ENCODE results near the gene PRPF19. TPM values are rescaled to one million over a fixed set of nuclear protein-coding genes. Genes with fewer than 3 reads are reported as not detected.

The PRPF19 gene
- total RNA-seq, 1 donor from 2014 or later = 78.7 TPM

GRCh38 chr11:60859616-60860250 is 46.7 kb downstream of the PRPF19 start:
- DNase-seq (ENCODE audit: low read depth, low spot score) = no peak

- no peak for DNase-seq (ENCODE audit: low read depth, low spot score)
Observed at GRCh38 chr11:60858731-60859464, 47.5 kb downstream of the PRPF19 start.

DNA sequence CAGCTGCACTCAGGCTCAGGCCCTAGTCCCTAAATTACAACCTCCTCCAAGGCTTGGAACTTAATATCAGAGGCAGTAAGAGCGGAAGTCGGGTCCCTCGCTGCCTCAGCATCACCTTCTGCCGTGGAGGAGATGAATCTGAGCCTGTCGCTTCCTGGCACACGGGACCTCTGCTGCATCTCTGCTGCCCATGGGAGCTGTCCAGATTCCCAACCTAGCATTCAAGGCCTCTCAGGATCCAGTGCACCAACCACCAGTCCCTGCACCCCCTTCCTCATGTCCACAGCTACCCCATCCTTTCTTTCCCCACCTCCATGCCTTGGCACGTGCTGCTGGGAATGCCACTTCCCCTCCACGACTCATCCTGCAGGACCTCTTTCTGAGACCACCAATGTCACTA is 48.1 kb downstream of the PRPF19 start:
- no peak for DNase-seq (ENCODE audit: low read depth, low spot score)

- DNase-seq (ENCODE audit: low read depth, low spot score) = no peak
Observed at GRCh38 chr11:60857378-60858232, 48.8 kb downstream of the PRPF19 start.

GRCh38 chr11:60855726-60856633 is 50.4 kb downstream of the PRPF19 start, which contains the start of gene PTGDR2:
Gene PTGDR2, minus strand, starts transcription at chr11:60855950. Its CDS starts 2,228 bp downstream, at chr11:60853722.
- DNase-seq (ENCODE audit: low read depth, low spot score) = no peak

DNA sequence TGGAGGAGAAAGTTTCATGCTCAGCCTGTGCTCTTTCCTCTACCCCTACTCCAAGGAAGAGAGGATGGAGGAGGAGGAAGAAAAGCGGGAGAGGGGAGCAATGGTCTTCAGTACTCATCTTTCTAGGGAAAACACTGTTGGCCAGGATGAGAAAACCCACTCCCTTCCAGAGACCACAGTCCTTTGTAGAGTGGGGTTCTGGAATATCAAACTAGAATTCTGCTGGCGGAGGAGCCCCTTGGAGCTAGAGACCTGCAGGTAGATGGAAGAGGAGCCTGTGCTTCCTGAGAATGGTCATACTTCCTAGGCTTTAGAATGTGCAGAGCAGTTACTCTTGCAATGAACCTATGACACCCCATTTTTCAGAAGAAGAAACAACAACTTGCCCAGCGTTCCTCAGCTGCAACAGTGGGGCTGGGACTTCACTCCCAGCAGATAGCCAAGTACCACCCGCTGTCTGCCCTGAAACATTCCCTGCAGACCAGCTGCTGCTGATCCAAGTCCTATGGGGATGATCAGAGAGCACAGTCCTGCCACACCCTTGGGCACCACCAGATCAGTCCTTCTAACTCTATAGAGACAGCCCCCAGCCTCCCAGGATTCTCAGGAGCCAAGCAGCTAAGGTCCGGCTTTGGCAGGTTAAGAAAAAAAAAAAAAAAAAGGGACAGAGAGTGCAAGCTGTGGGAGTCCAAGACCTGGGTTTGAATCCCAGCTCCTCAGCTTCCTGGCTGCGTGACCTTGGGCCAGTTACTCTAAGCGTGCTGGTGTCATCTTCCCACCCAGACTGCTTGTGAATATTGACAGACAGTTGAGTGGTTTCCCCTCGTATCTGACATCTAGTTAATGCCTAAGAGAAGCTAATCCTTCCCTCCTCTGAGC is 51.3 kb downstream of the PRPF19 start:
- DNase-seq (ENCODE audit: low read depth, low spot score) = no peak

- DNase-seq (ENCODE audit: low read depth, low spot score) = no peak
Observed at GRCh38 chr11:60854140-60854846, 52.1 kb downstream of the PRPF19 start.

- DNase-seq (ENCODE audit: low read depth, low spot score) = no peak
Observed at GRCh38 chr11:60852982-60853950, 53.1 kb downstream of the PRPF19 start.

DNA sequence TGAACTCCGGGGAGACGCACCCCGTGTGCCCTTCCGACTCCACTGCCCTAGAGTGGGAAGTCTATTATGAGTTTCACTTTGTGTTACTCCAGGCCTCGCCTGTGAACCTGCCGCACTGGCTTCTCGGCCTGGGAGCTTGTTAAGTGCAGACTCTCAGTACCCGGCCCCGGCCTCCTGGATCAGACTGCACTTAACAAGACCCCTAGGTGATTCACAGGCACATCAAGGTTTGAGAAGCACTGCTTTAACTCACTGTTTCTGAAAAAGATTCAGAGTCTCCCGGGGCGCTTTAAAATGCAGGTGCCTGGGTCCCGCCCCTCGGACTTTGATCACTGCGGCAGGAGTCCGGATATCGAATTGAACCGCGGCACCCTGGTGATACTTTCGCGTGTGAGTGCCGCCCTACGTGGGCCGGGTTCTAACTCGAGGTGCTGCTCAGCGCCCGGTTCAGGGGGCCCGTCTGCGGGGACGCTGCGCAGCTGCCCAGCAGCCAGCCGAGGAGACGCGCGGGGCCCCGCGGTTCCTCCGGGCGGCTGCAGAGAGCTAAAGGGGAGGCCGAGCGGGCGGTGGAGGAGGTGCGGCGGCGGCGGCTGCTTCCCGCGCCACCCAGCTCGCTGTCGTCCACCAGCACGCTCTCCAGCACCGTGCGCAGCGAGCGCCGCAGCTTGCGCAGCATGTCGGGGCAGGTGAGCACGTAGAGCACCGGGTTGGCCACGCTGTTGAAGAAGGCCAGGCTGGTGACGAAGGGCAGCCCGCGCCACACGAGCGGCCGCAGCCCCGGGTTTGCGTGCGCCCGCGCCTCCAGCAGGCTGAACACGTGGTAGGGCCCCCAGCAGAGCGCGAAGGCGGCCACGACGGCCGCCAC is 54.0 kb downstream of the PRPF19 start:
- no peak for DNase-seq (ENCODE audit: low read depth, low spot score)

- no peak for DNase-seq (ENCODE audit: low read depth, low spot score)
Observed at GRCh38 chr11:60851327-60852104, 54.9 kb downstream of the PRPF19 start.

DNA sequence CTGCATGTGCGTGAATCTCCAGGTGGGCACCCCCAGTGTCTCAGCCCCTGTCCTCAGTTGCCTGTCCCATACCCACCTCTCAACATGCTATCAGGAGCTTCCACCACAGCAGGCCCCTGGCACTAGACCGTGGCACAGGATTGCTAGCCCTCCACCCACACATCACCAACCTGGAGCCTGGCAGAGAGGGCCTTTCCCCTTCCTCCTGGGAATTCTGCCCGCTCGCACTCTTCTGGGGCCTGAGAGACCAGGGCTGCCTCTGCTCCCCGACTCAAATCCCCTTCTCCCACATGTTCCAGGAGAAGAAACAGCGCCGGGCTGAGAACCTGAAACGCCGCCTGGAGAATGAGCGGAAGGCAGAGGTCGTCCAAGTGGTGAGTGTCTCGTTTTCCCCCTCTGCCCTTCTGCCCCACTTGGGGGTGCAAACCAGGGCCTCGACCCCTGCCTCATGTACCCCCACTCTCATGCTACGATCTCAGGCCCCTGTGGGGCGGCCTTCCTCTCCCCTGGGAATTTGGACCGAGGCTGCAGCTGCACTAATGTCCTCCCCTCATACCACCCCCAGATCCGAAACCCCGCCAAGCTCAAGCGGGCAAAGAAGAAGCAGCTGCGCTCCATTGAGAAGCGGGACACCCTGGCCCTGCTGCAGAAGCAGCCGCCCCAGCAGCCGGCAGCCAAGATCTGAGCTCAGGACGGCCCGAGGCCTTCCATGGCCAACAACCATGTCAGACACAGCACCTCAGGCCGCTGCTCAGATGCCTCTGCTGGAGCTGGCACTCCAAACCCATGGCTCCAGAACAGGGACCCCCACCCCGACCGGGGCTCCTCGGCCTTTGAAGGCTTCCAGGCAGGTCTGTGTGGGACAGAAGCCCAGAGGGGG is 56.5 kb downstream of the PRPF19 start:
- DNase-seq (ENCODE audit: low read depth, low spot score) = no peak

DNA sequence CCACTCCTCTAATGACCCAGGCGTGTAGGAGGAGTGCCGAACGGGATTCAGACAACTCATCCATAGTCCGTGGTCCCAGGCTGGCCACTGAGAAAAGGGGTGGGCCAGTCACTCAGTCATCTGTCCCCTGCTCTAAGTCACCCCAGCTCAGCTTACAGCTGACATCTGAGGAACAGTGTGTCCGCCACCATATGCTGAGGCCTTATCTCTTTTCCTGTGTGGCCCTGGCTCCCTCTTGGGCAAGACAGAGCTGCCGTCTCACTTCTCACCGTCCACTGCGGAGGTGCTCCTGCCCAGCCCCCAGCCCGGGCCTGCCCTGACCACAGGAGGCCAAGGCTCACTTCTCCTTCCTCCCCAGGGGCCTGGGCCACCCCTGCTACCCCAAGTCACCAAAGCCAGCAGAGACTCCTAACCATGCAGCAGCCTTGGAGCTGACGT is 57.7 kb downstream of the PRPF19 start:
- DNase-seq (ENCODE audit: low read depth, low spot score) = no peak

DNA sequence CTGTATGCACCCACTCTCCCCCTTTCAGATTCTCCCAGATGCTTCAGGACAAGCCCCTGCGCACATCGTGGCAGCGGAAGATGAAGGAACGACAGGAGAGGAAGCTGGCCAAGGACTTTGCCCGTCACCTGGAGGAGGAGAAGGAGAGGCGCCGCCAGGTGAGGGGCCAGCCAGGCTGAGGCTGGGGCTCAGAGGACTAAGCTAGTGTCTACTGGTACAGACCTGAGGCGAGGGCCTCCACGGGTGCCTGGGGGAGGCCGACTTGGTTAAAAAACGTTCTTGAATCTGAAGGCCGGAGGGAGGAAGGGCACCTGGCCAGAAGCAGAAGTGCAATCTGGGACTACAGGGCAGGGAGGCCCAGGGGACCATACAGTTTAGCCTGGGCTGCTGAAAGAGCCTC is 58.5 kb downstream of the PRPF19 start:
- DNase-seq (ENCODE audit: low read depth, low spot score) = no peak

DNA sequence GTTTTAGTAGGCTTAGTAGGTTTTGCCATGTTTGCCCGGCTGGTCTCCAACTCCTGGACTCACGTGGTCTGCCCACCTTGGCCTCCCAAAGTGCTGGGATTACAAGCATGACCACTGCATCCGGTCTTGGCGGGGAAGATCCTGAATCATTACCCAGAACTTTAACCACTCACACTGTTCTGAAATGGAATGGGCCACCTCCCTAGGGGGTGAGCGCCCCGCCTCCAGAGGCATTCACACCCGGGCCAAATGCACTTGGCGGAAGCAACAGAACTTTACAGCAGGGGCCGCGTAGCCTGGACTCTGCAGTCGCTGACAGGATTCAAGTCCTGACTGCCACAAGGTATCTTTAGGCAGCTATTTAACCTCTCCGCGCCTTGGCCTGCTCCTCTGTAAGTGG is 59.1 kb downstream of the PRPF19 start:
- no peak for DNase-seq (ENCODE audit: low read depth, low spot score)

GRCh38 chr11:60845338-60845737 is 61.0 kb downstream of the PRPF19 start:
- no peak for DNase-seq (ENCODE audit: low read depth, low spot score)

DNA sequence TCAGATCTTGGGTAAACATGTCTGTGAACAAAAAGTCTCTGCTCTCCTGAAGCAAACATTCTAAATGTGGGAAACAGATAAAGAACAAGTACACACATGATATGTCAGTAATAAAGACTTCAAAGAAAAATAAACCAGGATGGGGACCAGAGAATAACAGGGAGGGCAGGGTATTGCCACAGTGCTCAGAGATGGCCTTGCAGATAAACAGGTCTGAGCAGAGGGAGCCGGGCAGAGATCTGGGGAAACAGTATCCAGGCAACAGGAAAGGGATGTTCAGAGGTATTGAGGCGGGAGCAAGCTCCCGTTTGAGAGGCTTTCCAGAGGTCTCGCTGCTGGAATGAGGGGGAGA is 61.5 kb downstream of the PRPF19 start:
- DNase-seq (ENCODE audit: low read depth, low spot score) = no peak
